ENCODE measurements around the gene NGB. TPM values are rescaled to one million over a fixed set of nuclear protein-coding genes. Genes with fewer than 3 reads are reported as not detected.

The NGB gene
- total RNA-seq, 1 donor = not detected

DNA sequence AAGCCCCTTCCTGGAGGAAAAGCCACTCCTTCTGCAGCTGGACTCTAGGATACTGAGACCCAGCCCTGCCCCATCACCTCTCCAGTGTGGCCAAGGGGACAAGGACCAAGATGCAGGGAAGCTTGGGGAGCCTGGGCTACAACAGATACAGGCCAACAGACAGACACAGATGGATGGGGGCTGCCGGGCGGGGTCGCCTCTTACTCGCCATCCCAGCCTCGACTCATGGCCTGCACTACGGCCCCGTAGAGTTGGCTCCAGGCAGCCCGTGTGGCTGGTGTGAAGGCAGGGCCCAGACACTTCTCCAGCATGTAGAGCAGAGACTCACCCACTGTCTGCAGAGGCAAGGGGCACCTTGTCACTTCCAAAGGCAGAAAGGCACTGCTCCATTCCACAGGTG is 4.7 kb downstream of the NGB start:
- TF ChIP-seq, protein P1, sequence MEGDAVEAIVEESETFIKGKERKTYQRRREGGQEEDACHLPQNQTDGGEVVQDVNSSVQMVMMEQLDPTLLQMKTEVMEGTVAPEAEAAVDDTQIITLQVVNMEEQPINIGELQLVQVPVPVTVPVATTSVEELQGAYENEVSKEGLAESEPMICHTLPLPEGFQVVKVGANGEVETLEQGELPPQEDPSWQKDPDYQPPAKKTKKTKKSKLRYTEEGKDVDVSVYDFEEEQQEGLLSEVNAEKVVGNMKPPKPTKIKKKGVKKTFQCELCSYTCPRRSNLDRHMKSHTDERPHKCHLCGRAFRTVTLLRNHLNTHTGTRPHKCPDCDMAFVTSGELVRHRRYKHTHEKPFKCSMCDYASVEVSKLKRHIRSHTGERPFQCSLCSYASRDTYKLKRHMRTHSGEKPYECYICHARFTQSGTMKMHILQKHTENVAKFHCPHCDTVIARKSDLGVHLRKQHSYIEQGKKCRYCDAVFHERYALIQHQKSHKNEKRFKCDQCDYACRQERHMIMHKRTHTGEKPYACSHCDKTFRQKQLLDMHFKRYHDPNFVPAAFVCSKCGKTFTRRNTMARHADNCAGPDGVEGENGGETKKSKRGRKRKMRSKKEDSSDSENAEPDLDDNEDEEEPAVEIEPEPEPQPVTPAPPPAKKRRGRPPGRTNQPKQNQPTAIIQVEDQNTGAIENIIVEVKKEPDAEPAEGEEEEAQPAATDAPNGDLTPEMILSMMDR (IDR thresholded peaks at IDR 0.05; ENCODE audit: insufficient read depth, low read length) = no peak
- DNase-seq (ENCODE audit: low read depth) = no peak
- no peak overlapping the region for H3K4me3 ChIP-seq (ENCODE audit: low read depth, low read length)

DNA sequence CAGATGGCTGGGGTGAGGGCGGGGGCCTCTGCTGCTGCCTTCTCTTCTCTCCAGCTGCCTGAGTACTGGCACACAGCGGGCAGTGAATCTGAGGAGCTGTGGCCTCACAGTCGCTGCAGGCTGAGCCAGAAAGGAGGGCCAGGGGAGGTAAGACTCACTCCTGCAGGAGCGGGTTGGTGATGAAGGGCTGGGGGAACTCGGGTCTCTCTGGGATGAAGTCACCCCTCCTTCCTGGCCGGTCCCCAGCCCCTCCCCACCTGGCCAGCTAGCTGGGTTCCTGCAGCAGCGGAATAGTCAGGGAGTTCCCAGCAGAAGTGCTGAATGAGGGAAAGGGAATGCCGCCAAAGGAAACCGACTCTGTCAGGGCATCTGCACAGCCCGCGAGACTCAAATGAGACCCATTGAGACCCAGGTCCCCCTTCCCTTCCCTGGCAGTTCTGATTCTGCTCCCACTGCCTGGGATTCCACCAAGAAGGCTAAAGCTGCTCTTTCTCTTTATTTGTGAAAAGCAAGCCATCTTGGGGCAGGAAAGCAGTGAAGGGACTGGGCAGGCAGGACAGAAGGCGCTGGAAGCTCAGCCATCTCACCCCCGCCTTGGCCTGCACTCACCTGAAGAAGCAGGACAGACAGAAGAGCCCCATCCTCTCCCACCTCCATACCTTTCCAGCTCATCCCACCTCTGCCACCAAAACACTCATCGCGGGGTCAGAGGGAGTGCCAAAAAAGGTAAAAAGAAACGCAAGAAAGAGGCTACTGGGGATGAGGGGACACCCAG is 5.3 kb downstream of the NGB start:
- DNase-seq (ENCODE audit: low read depth) = no peak
- no peak overlapping the region for H3K4me3 ChIP-seq (ENCODE audit: low read depth, low read length)
- TF ChIP-seq, protein P1 (IDR thresholded peaks at IDR 0.05; ENCODE audit: insufficient read depth, low read length) = no peak

DNA sequence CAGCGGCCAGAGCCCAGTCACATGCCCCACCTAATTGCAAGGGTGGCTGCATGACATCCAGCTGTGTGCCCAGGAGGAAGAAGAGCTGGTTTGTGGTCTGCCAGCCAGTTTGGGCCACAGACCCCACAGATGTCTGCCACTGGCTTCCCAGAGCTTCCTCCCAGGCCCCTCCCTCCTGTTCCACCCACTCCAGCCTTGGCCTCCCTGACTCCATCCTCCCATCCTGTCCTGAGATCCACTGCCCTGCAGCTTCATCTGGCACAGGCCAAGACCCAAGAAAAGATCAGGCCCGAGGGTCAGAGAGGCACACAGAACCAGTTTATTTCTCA is 5.9 kb downstream of the NGB start:
- TF ChIP-seq, protein P1 (IDR thresholded peaks at IDR 0.05; ENCODE audit: insufficient read depth, low read length) = no peak
- no peak for DNase-seq (ENCODE audit: low read depth)
- no peak overlapping the region for H3K4me3 ChIP-seq (ENCODE audit: low read depth, low read length)

DNA sequence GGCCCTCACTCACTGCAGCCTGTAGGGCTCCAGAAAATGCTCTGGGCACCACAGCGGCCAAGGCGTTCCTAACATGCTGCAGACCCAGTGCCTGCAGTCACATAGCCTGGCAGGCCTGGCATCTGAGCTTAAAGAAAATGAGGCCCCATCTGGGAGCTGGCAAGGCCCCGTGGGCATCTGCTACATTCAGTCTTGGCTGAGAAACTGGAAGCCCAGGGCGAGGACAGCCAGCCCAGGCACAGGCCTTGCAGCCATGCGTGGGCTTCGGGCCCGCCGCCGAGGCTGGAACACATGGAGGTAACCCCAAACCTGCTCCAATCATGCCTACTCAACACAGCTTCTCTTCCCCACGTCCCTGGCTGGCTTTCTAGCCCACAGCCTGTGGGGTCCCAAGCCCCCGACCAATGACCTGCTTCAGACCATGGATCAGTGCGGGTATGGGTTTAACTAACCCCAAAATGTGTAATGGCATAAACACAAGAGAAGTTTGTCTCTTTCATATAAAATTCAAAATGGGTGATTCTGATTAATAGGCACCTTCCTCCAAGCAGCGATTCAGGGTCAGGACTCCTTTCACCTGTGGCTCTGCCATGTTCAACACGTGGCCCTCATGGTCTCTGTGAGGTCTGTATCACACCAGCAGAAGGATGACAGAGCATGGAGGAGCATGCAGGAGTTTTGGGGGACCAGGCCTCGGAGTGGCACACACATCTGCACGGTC is 6.4 kb downstream of the NGB start:
- DNase-seq (ENCODE audit: low read depth) = no peak
- no peak overlapping the region for H3K4me3 ChIP-seq (ENCODE audit: low read depth, low read length)
- TF ChIP-seq, protein P1 (IDR thresholded peaks at IDR 0.05; ENCODE audit: insufficient read depth, low read length) = no peak

DNA sequence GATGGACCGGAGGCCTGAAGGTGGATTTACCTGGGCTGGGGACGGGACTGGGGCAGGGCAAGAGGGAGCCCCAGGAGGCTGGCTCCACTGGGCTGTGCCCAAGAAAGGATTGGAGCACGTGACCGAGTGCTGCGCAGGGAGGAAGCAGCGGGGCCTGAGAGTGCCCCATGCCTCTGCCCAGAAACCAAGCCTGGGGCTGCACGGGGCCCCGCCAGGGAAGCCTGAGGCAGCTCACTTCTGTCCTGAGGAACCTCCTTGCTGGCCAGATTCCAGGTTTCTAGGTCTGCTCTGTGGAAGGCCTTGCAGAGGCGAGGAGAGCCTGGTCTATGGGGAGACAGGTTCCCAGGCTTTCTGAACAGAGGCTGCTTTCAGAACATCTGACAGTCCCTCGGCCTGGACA is 10.4 kb downstream of the NGB start:
- TF ChIP-seq, protein P1 (IDR thresholded peaks at IDR 0.05; ENCODE audit: insufficient read depth, low read length) = no peak
- no peak for DNase-seq (ENCODE audit: low read depth)
- no peak overlapping the region for H3K4me3 ChIP-seq (ENCODE audit: low read depth, low read length)

DNA sequence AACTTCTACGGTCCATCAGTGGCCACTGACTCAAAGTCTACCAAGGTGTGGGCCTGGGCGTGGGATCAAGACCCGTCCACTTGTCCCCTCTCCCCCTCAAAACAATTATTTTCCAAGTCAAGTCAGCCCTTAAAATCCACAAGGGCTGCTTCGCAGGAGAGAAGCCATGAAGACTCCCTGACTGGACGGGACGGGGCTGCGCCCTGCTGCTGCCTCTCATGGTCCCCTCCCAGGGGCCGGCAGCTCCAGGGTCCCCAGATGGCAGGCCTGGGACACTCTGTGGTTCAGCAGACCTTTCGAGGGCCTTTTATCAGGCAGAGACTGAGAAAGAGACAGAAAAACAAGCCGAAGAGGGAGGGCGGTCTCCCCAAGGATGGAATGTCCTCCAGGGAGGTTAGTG is 10.8 kb downstream of the NGB start:
- H3K4me3 ChIP-seq (ENCODE audit: low read depth, low read length) = no peak overlapping the region
- DNase-seq (ENCODE audit: low read depth) = no peak
- TF ChIP-seq, protein P1 (IDR thresholded peaks at IDR 0.05; ENCODE audit: insufficient read depth, low read length) = no peak

Measured in fibroblast of the aortic adventitia (primary cell).